ENCODE results near the gene DGKH.
"Not testable (repeated sequence)": the region's sequence is repeated elsewhere in the genome, so short reads cannot be mapped to it uniquely, and the experiment has no call there.

Gene DGKH

DNA sequence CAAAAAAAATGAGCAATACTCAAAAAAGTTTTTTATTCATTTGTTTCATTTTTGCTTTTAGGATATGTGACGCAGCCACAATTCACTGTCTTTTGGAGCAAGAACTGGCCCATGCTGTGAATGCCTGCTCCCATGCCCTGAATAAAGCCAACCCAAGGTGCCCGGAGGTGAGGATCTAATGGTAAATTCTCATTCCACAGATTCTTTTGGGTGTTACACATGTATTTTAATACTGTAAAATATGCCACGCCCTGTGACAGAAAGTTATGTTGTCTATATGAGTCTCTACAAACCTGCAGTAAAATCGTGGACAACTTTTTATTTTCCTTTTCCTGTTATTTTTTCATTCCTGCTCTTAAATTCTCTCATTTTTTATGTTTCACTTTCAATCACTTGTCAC lies 166.0 kb downstream of the DGKH start:
- DNase-seq (ENCODE audit: insufficient read length, low spot score): no peak
- FAIRE-seq: no peak
- TF ChIP-seq TAF1 (IDR thresholded peaks at IDR 0.05; ENCODE audit: low read depth, low read length): no peak
- TF ChIP-seq PAX5 (IDR thresholded peaks at IDR 0.05; ENCODE audit: insufficient read depth, low read length, severe bottlenecking): no peak
- TF ChIP-seq POU2F2 (IDR thresholded peaks at IDR 0.05; ENCODE audit: low read depth, low read length): no peak
- TF ChIP-seq SPI1 (IDR thresholded peaks at IDR 0.05; ENCODE audit: low read depth, low read length): no peak
- no peak for TF ChIP-seq POLR2AphosphoS5 (IDR thresholded peaks at IDR 0.05; ENCODE audit: low read depth, low read length)
- TF ChIP-seq POLR2A (IDR thresholded peaks at IDR 0.05; ENCODE audit: low read depth, low read length): no peak

DNA sequence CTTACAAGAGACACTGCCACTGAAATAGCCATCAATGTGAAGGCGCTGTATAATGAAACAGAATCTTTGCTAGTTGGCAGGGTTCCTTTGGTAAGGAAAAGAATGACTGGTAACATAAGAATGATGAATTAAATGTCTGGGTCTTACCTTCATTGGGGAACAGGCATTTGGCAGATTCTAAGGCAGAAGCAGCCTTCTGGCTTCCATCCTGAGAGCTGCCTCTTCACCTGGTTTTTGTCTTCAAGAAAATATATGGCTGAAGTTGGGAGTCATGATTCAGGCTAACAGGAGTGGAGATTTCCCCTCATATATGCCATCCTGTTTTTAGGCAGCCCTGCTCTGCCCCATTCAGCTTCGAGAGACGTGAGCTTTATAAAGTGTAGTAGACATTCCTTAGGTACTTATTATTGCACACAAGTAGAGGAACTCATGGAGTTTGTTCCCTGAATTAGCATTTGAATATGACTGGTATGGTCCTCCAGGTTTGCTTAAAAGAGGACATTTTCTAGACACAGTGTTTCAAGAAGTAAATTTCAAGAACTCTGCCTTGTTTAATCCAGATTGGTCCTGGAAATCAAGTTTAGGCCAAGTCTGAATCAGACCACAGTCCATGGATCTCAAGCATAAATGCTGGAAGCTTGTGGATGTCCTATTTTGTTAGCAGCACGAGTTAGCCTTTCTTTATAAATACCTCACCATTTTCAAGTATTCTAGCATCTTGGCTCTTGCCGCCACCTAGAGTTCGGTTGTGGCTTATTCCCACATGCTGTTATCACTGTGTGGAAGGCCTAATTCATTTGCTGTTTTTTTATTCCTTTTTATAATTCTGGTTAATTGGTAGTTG lies 167.4 kb downstream of the DGKH start:
- TF ChIP-seq PAX5 (IDR thresholded peaks at IDR 0.05; ENCODE audit: insufficient read depth, low read length, severe bottlenecking): no peak
- no peak for FAIRE-seq
- DNase-seq (ENCODE audit: insufficient read length, low spot score): no peak

DNA sequence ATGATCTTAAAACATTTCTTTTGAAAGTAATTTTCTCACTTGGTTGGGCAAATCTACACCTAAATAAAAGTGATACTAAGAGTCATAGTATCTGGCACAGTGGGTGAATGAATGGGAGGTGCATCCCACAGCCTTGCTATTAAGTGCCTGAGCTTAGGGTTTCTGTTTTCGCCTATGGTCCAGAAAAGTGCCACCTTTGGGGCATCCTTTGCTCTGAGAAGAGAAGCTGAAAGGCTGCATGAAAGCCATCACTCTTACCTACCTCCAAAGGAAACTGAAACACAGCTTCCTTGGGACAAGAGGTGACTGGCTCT lies 167.9 kb downstream of the DGKH start:
- DNase-seq (ENCODE audit: insufficient read length, low spot score) (no peak), FAIRE-seq (no peak)
- TF ChIP-seq POLR2AphosphoS5 (IDR thresholded peaks at IDR 0.05; ENCODE audit: low read depth, low read length) (no peak), POLR2A (IDR thresholded peaks at IDR 0.05; ENCODE audit: low read depth, low read length) (no peak), TAF1 (IDR thresholded peaks at IDR 0.05; ENCODE audit: low read depth, low read length) (no peak)

DNA sequence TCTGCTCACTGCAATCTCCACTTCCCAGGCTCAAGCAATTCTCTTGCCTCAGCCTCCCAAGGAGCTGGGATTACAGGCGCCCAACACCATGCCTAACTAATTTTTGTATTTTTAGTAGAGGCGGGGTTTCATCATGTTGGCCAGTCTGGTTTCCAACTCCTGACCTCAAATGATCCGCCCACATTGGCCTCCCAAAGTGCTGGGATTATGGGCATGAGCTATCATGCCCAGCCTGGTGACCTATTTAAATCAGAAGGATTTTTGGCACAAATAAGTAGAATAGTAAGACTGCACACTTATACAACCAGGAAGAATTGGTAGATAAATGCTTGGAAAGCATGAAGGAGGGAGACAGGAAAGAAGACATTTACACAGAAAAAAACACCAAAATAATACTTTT lies 170.1 kb downstream of the DGKH start:
- FAIRE-seq (no peak), DNase-seq (ENCODE audit: insufficient read length, low spot score) (no peak)
- TF ChIP-seq POU2F2 (IDR thresholded peaks at IDR 0.05; ENCODE audit: low read depth, low read length): no peak
- no peak for TF ChIP-seq POLR2AphosphoS5 (IDR thresholded peaks at IDR 0.05; ENCODE audit: low read depth, low read length)
- TF ChIP-seq PAX5 (IDR thresholded peaks at IDR 0.05; ENCODE audit: insufficient read depth, low read length, severe bottlenecking): no peak
- no peak for TF ChIP-seq TAF1 (IDR thresholded peaks at IDR 0.05; ENCODE audit: low read depth, low read length)
- TF ChIP-seq SPI1 (IDR thresholded peaks at IDR 0.05; ENCODE audit: low read depth, low read length): no peak
- TF ChIP-seq POLR2A (IDR thresholded peaks at IDR 0.05; ENCODE audit: low read depth, low read length): no peak

DNA sequence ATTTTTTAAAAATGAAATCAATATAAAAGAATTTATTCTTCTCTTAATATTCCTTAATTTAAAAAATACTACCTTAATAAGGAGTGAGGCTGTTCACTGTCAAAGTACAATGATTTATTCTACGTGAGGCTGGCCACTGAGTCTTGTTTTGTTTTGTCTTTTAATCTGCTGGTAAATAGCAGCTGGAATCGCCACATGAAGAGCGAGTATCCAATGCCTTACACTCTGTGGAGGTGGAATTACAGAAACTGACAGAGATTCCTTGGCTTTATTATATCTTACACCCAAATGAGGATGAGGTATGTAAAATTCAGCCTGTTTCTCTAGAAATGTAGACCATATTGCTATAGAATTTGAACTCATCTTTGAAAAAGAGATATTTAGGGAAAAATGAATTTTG lies 170.6 kb downstream of the DGKH start:
- FAIRE-seq: no peak
- no peak for DNase-seq (ENCODE audit: insufficient read length, low spot score)
- no peak for TF ChIP-seq POU2F2 (IDR thresholded peaks at IDR 0.05; ENCODE audit: low read depth, low read length)
- TF ChIP-seq POLR2AphosphoS5 (IDR thresholded peaks at IDR 0.05; ENCODE audit: low read depth, low read length): no peak
- TF ChIP-seq POLR2A (IDR thresholded peaks at IDR 0.05; ENCODE audit: low read depth, low read length): no peak
- no peak for TF ChIP-seq PAX5 (IDR thresholded peaks at IDR 0.05; ENCODE audit: insufficient read depth, low read length, severe bottlenecking)
- TF ChIP-seq SPI1 (IDR thresholded peaks at IDR 0.05; ENCODE audit: low read depth, low read length): no peak
- TF ChIP-seq TAF1 (IDR thresholded peaks at IDR 0.05; ENCODE audit: low read depth, low read length): no peak

DNA sequence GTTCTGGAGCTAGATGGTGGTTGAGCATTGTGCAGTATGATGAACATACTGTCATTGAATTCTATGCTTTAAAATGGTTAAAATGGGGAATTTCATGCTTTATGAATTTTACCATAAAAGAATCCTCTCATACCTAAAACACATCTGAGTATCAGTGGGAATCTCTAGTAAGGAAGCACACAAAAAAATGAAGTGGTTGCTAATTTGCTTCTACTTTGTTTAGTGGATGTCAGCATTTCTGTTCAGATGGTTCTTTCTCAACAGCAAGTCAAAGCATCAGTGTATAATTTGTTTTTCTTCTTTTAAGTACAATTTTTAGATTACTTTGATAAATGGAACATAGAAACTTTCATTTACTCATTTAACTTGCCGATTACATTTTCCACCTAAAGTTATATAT lies 171.4 kb downstream of the DGKH start:
- TF ChIP-seq PAX5 (IDR thresholded peaks at IDR 0.05; ENCODE audit: insufficient read depth, low read length, severe bottlenecking): no peak
- TF ChIP-seq POLR2AphosphoS5 (IDR thresholded peaks at IDR 0.05; ENCODE audit: low read depth, low read length): no peak
- TF ChIP-seq SPI1 (IDR thresholded peaks at IDR 0.05; ENCODE audit: low read depth, low read length): no peak
- no peak for TF ChIP-seq POU2F2 (IDR thresholded peaks at IDR 0.05; ENCODE audit: low read depth, low read length)
- no peak for FAIRE-seq
- DNase-seq (ENCODE audit: insufficient read length, low spot score): no peak

DNA sequence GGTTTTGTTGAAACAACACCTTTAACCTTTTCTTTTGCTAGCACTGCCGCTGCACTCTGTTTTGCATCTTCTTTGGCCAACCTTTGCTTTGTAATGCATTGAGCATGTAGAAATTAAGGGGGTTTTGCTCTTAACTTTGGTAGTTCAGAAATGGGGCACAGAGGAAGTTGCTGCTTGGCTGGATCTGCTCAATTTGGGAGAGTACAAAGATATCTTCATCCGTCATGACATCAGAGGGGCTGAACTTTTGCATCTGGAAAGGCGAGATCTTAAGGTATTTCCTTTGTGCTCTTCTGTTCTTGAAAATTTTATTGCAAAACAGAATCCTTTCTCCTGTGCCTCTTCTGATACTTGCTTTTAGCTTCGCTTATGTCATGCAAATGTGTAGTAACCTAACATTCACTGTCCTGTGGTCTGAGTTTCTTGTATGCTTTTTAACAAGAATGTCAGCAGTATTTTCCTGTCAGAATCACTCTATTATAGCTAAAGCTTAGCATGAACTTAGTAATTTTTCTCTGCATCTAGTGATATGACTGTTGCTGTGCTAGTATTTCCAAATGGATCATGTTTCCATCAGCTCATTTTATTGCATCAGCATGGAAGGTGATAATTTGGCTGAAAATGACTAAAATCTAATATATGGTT lies 172.8 kb downstream of the DGKH start:
- FAIRE-seq (no peak), DNase-seq (ENCODE audit: insufficient read length, low spot score) (no peak)
- TF ChIP-seq TAF1 (IDR thresholded peaks at IDR 0.05; ENCODE audit: low read depth, low read length) (no peak), PAX5 (IDR thresholded peaks at IDR 0.05; ENCODE audit: insufficient read depth, low read length, severe bottlenecking) (no peak), POLR2A (IDR thresholded peaks at IDR 0.05; ENCODE audit: low read depth, low read length) (no peak), POU2F2 (IDR thresholded peaks at IDR 0.05; ENCODE audit: low read depth, low read length) (no peak), SPI1 (IDR thresholded peaks at IDR 0.05; ENCODE audit: low read depth, low read length) (no peak), POLR2AphosphoS5 (IDR thresholded peaks at IDR 0.05; ENCODE audit: low read depth, low read length) (no peak)

DNA sequence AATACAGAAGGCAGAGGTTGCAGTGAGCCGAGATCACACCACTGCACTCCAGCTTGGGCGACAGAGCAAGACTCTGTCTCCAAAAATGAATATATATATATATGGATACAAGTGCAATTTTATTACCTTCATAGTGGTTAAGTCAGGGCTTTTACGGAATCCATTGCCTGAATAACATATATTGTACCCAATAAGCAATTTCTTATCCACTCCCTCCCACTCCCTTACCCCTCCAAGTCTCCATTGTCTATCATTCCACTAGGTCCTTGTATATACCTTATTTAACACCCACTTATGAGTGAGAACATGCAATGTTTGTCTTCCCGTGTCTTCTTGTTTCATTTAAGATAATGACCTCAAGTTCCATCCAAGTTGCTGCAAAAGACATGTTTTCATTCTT lies 175.2 kb downstream of the DGKH start:
- DNase-seq (ENCODE audit: insufficient read length, low spot score): no peak
- no peak for TF ChIP-seq POLR2AphosphoS5 (IDR thresholded peaks at IDR 0.05; ENCODE audit: low read depth, low read length)
- TF ChIP-seq POU2F2 (IDR thresholded peaks at IDR 0.05; ENCODE audit: low read depth, low read length): no peak
- TF ChIP-seq PAX5 (IDR thresholded peaks at IDR 0.05; ENCODE audit: insufficient read depth, low read length, severe bottlenecking): no peak
- no peak for TF ChIP-seq POLR2A (IDR thresholded peaks at IDR 0.05; ENCODE audit: low read depth, low read length)
- TF ChIP-seq SPI1 (IDR thresholded peaks at IDR 0.05; ENCODE audit: low read depth, low read length): no peak
- TF ChIP-seq TAF1 (IDR thresholded peaks at IDR 0.05; ENCODE audit: low read depth, low read length): no peak
- FAIRE-seq: no peak

DNA sequence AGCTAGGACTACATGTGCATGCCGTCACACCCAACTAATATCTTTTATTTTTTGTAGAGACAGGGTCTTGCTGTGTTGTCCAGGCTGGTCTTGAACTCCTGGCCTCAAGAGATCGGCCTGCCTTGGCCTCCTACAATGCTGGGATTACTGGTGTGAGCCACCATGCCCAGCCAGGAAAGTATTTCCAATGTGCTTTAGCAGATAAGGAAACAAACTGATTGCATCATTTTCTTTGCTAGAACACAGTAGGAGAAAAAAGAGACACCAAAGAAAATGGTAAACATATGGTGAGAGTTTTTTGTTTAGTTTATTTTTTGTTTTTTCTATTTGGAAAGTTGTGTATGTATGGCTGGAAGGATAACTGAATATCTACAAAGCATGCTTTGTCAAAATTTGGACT lies 176.6 kb downstream of the DGKH start:
- TF ChIP-seq POLR2A (IDR thresholded peaks at IDR 0.05; ENCODE audit: low read depth, low read length) (no peak), PAX5 (IDR thresholded peaks at IDR 0.05; ENCODE audit: insufficient read depth, low read length, severe bottlenecking) (no peak)
- no peak for DNase-seq (ENCODE audit: insufficient read length, low spot score)
- no peak for FAIRE-seq

DNA sequence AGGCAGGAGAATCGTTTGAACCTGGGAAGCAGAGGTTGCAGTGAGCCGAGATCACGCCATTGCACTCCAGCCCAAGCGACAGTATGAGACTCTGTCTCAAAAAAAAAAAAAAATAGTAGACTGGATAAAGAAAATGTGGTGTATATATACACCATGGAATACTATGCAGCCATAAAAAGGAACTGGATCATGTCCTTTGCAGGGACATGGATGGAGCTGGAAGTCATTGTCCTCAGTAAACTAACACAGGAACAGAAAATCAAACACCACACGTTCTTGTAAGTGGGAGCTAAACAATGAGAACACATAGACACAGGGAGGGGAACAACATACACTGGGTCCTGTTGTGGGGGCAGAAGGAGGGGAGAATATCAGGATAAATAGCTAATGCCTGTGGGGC lies 178.3 kb downstream of the DGKH start:
- DNase-seq (ENCODE audit: insufficient read length, low spot score); FAIRE-seq: not testable (repeated sequence)
